Measurements from ENCODE around the gene DRAP1. TPM values are rescaled to one million over a fixed set of nuclear protein-coding genes. Genes with fewer than 3 reads are reported as not detected.

The DRAP1 gene
- total and polyA plus RNA-seq, 9 of the 15 experiments (the other 6 are each of a cell fraction or from before 2014, with no cell fraction given) = 9.6 to 200 (median 92.9) TPM

DNA sequence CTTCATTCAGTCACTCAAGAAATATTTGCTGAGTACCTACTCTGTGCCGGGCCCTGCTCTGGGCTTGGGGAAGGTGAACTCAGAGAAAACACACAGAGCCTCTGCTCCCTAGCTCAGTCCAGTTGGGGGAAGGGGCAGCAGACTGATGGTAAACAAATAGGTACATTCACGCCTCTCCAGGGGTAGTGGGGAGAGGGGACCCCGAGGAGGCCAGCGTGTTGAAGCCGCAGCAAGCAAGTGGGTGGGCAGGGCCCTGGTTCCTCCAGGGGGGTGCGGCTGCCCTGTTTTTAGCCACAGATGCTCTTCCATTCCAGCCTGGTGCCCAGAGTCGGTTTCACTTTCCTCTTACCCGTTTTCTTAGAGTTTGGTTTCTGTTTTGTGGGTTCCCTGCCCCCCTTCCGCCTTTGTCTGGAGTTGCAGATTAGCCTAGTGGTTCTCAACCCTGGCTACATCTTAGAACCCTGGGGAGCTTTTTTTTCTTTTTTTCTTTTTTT lies 8.7 kb downstream of the DRAP1 start (continued):
- TF ChIP-seq DIDO1 (tag; IDR thresholded peaks at IDR 0.05; ENCODE audit: low read depth) (no peak), WHSC1 (IDR thresholded peaks at IDR 0.05; ENCODE audit: low read length) (no peak), RFX1 (IDR thresholded peaks at IDR 0.05) (no peak), SRF (CRISPR knock-in tag; IDR thresholded peaks at IDR 0.05) (no peak), NCOA6 (IDR thresholded peaks at IDR 0.05) (no peak), LCOR (CRISPR knock-in tag; IDR thresholded peaks at IDR 0.05) (no peak), SMC3 (conservative IDR thresholded peaks at IDR 0.05; ENCODE audit: insufficient read depth, low read depth, low read length) (no peak), MCM3 (IDR thresholded peaks at IDR 0.05) (no peak), TEAD2 (tag; IDR thresholded peaks at IDR 0.05) (no peak), FOXP1 (CRISPR knock-in tag; IDR thresholded peaks at IDR 0.05) (no peak), POLR2B (IDR thresholded peaks at IDR 0.05; ENCODE audit: low read depth, partially characterized antibody) (no peak), ZNF695 (CRISPR knock-in tag; IDR thresholded peaks at IDR 0.05) (no peak), EZH2 (IDR thresholded peaks at IDR 0.05; ENCODE audit: borderline replicate concordance, low read depth, low read length) (no peak), ETS2 (tag; IDR thresholded peaks at IDR 0.05; ENCODE audit: borderline replicate concordance, poor library complexity, severe bottlenecking) (no peak), PHB2 (IDR thresholded peaks at IDR 0.05; ENCODE audit: low read depth) (no peak), RBM22 (IDR thresholded peaks at IDR 0.05; ENCODE audit: low read depth, low read length, poor library complexity, severe bottlenecking) (no peak), MAFG (tag; conservative IDR thresholded peaks at IDR 0.05) (no peak), MYBL2 (IDR thresholded peaks at IDR 0.05; ENCODE audit: low read depth) (no peak), MYBL2 (CRISPR knock-in tag; IDR thresholded peaks at IDR 0.05; ENCODE audit: borderline replicate concordance) (no peak), ZNF143 (CRISPR knock-in tag; IDR thresholded peaks at IDR 0.05) (no peak)
- TF ChIP-seq, protein P1, sequence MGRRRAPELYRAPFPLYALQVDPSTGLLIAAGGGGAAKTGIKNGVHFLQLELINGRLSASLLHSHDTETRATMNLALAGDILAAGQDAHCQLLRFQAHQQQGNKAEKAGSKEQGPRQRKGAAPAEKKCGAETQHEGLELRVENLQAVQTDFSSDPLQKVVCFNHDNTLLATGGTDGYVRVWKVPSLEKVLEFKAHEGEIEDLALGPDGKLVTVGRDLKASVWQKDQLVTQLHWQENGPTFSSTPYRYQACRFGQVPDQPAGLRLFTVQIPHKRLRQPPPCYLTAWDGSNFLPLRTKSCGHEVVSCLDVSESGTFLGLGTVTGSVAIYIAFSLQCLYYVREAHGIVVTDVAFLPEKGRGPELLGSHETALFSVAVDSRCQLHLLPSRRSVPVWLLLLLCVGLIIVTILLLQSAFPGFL (CRISPR knock-in tag; IDR thresholded peaks at IDR 0.05) = no peak
- TF ChIP-seq, protein P2, sequence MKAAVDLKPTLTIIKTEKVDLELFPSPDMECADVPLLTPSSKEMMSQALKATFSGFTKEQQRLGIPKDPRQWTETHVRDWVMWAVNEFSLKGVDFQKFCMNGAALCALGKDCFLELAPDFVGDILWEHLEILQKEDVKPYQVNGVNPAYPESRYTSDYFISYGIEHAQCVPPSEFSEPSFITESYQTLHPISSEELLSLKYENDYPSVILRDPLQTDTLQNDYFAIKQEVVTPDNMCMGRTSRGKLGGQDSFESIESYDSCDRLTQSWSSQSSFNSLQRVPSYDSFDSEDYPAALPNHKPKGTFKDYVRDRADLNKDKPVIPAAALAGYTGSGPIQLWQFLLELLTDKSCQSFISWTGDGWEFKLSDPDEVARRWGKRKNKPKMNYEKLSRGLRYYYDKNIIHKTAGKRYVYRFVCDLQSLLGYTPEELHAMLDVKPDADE (conservative IDR thresholded peaks at IDR 0.05; ENCODE audit: control insufficient read depth, low read depth, low read length) = no peak
- TF ChIP-seq, protein P3, sequence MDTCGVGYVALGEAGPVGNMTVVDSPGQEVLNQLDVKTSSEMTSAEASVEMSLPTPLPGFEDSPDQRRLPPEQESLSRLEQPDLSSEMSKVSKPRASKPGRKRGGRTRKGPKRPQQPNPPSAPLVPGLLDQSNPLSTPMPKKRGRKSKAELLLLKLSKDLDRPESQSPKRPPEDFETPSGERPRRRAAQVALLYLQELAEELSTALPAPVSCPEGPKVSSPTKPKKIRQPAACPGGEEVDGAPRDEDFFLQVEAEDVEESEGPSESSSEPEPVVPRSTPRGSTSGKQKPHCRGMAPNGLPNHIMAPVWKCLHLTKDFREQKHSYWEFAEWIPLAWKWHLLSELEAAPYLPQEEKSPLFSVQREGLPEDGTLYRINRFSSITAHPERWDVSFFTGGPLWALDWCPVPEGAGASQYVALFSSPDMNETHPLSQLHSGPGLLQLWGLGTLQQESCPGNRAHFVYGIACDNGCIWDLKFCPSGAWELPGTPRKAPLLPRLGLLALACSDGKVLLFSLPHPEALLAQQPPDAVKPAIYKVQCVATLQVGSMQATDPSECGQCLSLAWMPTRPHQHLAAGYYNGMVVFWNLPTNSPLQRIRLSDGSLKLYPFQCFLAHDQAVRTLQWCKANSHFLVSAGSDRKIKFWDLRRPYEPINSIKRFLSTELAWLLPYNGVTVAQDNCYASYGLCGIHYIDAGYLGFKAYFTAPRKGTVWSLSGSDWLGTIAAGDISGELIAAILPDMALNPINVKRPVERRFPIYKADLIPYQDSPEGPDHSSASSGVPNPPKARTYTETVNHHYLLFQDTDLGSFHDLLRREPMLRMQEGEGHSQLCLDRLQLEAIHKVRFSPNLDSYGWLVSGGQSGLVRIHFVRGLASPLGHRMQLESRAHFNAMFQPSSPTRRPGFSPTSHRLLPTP (IDR thresholded peaks at IDR 0.05; ENCODE audit: borderline replicate concordance, extremely low read depth, insufficient read length) = no peak
